ENCODE measurements around the gene RXRB. TPM values are rescaled to one million over a fixed set of nuclear protein-coding genes. Genes with fewer than 3 reads are reported as not detected.

The RXRB gene
- total RNA-seq, 1 experiment from 2014 or later: 49.9 TPM

- ChIA-PET CTCF (no interaction called here), POLR2A (interaction anchor here (0.6 kb wide), 1 partner anchor 270 kb away, joined by 3 read pairs; no protein-coding TSS in a partner anchor), RAD21 (ENCODE audit: low non-redundant PET in 1 of 2, low total read pairs in 2 of 2, uncharacterized antibody in 2 of 2, unreplicated experiment in 2 of 2) (no interaction called here)
- no TSS peak for BruUV-seq (replicated peaks)
- Histone ChIP-seq H3K36me3 (ENCODE audit: control insufficient read depth in 1 of 2, insufficient read depth in 2 of 2, low read length in 2 of 2) (peaks cover 23 to 35% of the 10 kb centered on the region in 2 experiments; a peak in 3 of 4 replicates), H3K27ac (ENCODE audit: low read depth, low read length) (peak overlapping the region; percentile 96), H3K4me3 (replicated peaks in 1 of 2; ENCODE audit: low read depth in 1 of 2, low read length in 2 of 2) (peak overlapping the region; percentile 92 to 95), H3K4me1 (ENCODE audit: control insufficient read depth in 1 of 2, insufficient read depth in 2 of 2, low read length in 2 of 2) (peaks cover 33 to 57% of the 10 kb centered on the region in 2 experiments), H4K20me1 (ENCODE audit: insufficient read depth) (no peaks in the 10 kb centered on the region), H2AFZ (ENCODE audit: low read depth, low read length, poor library complexity, severe bottlenecking) (no peak overlapping the region), H3K9ac (ENCODE audit: low read length) (peak overlapping the region; percentile 96), H3K27me3 (ENCODE audit: insufficient read depth, low read length) (no peaks in the 10 kb centered on the region), H3K79me2 (ENCODE audit: insufficient read depth, low read length) (peaks cover 42% of the 10 kb centered on the region), H3K4me2 (ENCODE audit: low read length) (peak overlapping the region; percentile 97), H3K9me3 (ENCODE audit: control insufficient read depth in 1 of 2, insufficient read depth in 1 of 2, low read depth in 1 of 2, low read length in 2 of 2) (no peaks in the 10 kb centered on the region), H3K9me2 (ENCODE audit: insufficient read depth) (no peaks in the 10 kb centered on the region)
- no peak for DNase-seq (ENCODE audit: low read depth, low spot score)
- TF ChIP-seq CEBPB (IDR thresholded peaks at IDR 0.05; ENCODE audit: low read depth) (no peak), ZNF274 (IDR thresholded peaks at IDR 0.05; ENCODE audit: low read depth, low read length) (no peak), CBX3 (IDR thresholded peaks at IDR 0.05; ENCODE audit: low read depth) (no peak), SP1 (IDR thresholded peaks at IDR 0.05; ENCODE audit: low read depth) (no peak), JUND (IDR thresholded peaks at IDR 0.05) (no peak), ATF3 (IDR thresholded peaks at IDR 0.05) (no peak), ZFX (IDR thresholded peaks at IDR 0.05) (no peak), REST (IDR thresholded peaks at IDR 0.05; ENCODE audit: low read depth) (no peak)
- no peak for ATAC-seq
- intact Hi-C loops (cut with micrococcal nuclease): loop anchor here (10.0 kb wide), 1 partner anchor 208 kb away; the partner anchor contains the start of genes CUTA and PHF1
Observed at GRCh38 chr6:33206864-33207551, 6.5 kb upstream of the RXRB start.

Data from HCT116 (cell line).